GM19099 (cell line): ENCODE data around the gene PELI3.

ENCODE experiments used
- POLR2A ChIP-seq: IDR thresholded peaks from 3 replicates; pipeline ENCODE4 v1.6.1; 2011; ENCODE audit warnings: low read depth; ENCODE audit not compliant: insufficient read length; ENCODE audit errors: extremely low read depth

The PELI3 gene

GRCh38 chr11:66480117-66480938 is 13.6 kb downstream of the PELI3 start, which contains the start of gene DPP3:
DPP3 (plus strand) TSS chr11:66480434; CDS start chr11:66482201, 1,767 bp downstream.
- TF ChIP-seq POLR2A = peak; percentile 94

GRCh38 chr11:66484806-66485380 is 18.2 kb downstream of the PELI3 start:
- TF ChIP-seq POLR2A = no peak

DNA sequence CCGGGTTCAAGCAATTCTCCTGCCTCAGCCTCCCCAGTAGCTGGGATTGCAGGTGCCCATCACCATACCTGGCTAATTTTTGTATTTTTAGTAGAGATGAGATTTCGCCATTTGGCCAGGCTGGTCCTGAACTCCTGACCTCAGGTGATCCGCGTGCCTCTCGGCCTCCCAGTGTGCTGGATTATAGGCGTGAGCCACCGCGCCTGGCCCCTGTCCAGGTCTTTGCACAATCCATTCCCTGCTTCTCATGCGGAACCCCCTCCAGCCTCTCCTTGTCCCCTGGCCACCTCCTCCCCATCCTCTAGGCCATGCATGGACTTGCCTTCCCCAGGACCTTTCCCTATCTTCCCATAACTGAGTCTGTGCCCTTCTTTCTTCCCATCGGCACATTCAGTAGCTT is 22.3 kb downstream of the PELI3 start:
- TF ChIP-seq POLR2A = no peak

- no peak for TF ChIP-seq POLR2A
These were observed 22.9 kb downstream of the PELI3 start for GRCh38 chr11:66489636-66490035.

DNA sequence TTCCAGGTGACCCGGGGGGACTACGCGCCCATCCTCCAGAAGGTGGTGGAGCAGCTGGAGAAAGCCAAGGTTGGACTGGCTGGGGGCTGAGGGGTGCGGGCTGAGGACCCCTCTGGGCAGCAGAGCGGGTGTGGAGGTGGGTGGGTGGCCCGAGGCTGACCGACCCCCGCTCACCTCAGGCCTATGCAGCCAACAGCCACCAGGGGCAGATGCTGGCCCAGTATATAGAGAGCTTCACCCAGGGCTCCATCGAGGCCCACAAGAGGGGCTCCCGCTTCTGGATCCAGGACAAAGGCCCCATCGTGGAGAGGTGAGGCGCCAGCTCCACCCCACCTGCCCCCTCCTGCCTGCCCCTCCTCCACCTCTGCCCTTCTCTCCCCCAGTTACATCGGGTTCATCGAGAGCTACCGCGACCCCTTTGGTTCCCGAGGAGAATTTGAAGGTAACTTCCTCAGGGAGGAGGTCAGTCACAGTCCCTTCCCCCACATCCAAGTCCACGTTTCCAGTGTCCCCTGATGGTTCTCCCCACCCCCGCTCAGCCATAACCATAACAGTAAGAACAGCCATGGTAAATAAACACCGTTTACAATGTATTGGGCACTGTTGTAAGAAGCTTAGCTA is 24.7 kb downstream of the PELI3 start:
- no peak for TF ChIP-seq POLR2A

- no peak for TF ChIP-seq POLR2A
These were observed 25.6 kb downstream of the PELI3 start for GRCh38 chr11:66492161-66492865.

- no peak for TF ChIP-seq POLR2A
These were observed 26.4 kb downstream of the PELI3 start for GRCh38 chr11:66493130-66493529.

DNA sequence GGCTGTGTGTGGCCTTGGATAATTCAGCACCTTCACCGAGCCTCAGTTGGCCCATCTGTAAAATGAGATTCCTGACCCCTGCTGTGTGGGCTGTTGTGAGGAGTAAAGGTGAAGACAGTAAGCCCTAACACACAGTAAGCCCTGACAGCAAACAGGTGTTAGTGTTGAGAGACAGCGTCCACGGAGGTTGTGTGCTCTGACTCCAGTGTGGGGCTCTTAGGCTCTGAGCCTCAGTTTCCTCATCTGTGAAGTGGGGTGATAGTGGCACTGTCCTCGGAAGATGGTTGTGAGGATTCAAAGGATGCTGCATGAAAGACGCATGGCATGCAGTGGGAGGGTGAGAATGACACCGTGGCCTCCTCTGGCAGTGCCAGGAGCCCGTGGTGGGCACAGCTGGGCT is 27.8 kb downstream of the PELI3 start:
- TF ChIP-seq POLR2A = no peak

GRCh38 chr11:66494935-66495334 is 28.2 kb downstream of the PELI3 start:
- no peak for TF ChIP-seq POLR2A

DNA sequence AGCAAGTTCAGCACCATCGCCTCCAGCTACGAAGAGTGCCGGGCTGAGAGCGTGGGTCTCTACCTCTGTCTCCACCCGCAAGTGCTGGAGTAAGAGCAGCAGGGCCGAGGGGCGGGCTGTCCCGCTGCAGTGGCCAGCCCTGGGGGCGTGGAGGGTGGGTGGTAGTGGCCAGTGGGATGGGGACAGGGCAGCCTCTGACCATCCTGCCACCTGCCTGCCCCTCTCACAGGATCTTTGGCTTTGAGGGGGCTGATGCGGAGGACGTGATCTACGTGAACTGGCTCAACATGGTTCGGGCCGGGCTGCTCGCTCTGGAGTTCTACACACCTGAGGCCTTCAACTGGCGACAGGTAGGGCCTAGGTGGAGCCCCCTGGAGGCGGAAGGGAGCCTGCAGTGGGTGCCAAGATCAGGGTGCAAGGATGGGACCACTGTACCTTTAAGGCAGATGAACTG is 28.7 kb downstream of the PELI3 start:
- TF ChIP-seq POLR2A = no peak

GRCh38 chr11:66497206-66497605 is 30.5 kb downstream of the PELI3 start:
- no peak for TF ChIP-seq POLR2A

- TF ChIP-seq POLR2A = no peak
These were observed 31.8 kb downstream of the PELI3 start for GRCh38 chr11:66498506-66498905.

DNA sequence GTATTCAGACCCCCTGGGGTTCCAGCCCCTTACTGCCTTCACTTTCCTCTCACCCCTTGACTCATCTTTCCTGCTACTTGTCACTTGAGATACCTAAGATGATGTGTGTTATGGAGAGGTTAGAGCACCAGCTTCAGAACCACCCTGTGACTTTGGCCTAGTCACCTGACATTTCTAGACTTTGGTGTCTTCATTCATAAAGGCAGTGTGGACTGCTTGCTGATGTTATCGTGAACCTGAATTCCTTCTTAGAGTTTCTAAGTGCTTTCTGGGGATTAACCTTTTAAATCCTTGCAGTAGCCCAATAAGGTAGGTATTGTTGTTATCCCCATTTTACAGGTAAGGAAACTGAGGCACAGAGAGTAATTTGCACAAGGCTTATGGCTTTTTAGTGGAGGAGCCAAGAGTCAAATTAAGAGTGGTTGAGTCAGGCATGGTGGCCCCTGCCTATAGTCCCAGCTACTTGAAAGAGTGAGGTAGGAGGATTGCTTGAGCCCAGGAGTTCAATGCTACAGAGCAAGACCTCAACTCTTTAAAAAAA is 38.6 kb downstream of the PELI3 start:
- TF ChIP-seq POLR2A = no peak

GRCh38 chr11:66509131-66509561 is 42.4 kb downstream of the PELI3 start:
- TF ChIP-seq POLR2A = no peak
